Neuronal stem cell (in vitro differentiated cells): ENCODE measurements around the gene DNM3.

Experiments
- DNase-seq: peaks from one replicate; pipeline ENCODE4 v3.0.0-alpha.2; 2013; ENCODE audit warnings: low spot score
- H2AFZ ChIP-seq: one replicate; pipeline ENCODE4 v1.6.1; 2013; ENCODE audit warnings: mild to moderate bottlenecking, low read length, inconsistent platforms
- H2AK5ac ChIP-seq: 2 replicates; pipeline ENCODE4 v1.6.1; 2013; ENCODE audit warnings: low read depth, mild to moderate bottlenecking, inconsistent platforms, low read length, moderate library complexity, mixed read lengths
- H2BK120ac ChIP-seq: 2 replicates; pipeline ENCODE4 v1.6.1; 2013; ENCODE audit warnings: low read depth, mild to moderate bottlenecking, inconsistent platforms, low read length, moderate library complexity, mixed read lengths
- H2BK12ac ChIP-seq: one replicate; pipeline ENCODE4 v1.6.1; 2013; ENCODE audit warnings: low read length, inconsistent platforms
- H2BK15ac ChIP-seq: 2 replicates; pipeline ENCODE4 v1.6.1; 2013; ENCODE audit warnings: mild to moderate bottlenecking, low read length, inconsistent platforms, mixed read lengths
- H2BK5ac ChIP-seq: one replicate; pipeline ENCODE4 v1.6.1; 2013; ENCODE audit warnings: inconsistent platforms, mild to moderate bottlenecking, low read length, moderate library complexity
- H3K14ac ChIP-seq: one replicate; pipeline ENCODE4 v1.6.1; 2013; ENCODE audit warnings: low read length, inconsistent platforms
- H3K18ac ChIP-seq: 2 replicates; pipeline ENCODE4 v1.6.1; 2013; ENCODE audit warnings: low read length, inconsistent platforms
- H3K23ac ChIP-seq: 2 replicates; pipeline ENCODE4 v1.6.1; 2013; ENCODE audit warnings: low read depth, mild to moderate bottlenecking, mixed read lengths, low read length, inconsistent platforms; ENCODE audit not compliant: poor library complexity
- H3K27ac ChIP-seq: replicated peaks from 3 replicates; pipeline ENCODE4 v1.5.1; 2013; ENCODE audit warnings: low read length, inconsistent platforms
- H3K27me3 ChIP-seq, 3 experiments: 2 replicates each; pipeline ENCODE4 v1.6.1; 2013; ENCODE audit warnings: low read length in 3 of 3, mild to moderate bottlenecking in 2 of 3, inconsistent platforms in 1 of 3, low read depth in 1 of 3, mixed read lengths in 1 of 3, moderate library complexity in 1 of 3; ENCODE audit not compliant: control insufficient read depth in 3 of 3, insufficient read depth in 3 of 3
- H3K36me3 ChIP-seq, 2 donors: replicated peaks in 1 of 2; 2 replicates each; pipeline ENCODE4 v1.6.1; 2013; ENCODE audit warnings: low read length in 2 of 2; ENCODE audit not compliant: control insufficient read depth in 2 of 2, insufficient read depth in 2 of 2
- H3K4ac ChIP-seq: 2 replicates; pipeline ENCODE4 v1.6.1; 2013; ENCODE audit warnings: inconsistent platforms, mild to moderate bottlenecking, low read length, moderate library complexity
- H3K4me1 ChIP-seq, 2 donors: 1 replicate in 1 of 2; 2 replicates in 1 of 2; pipeline ENCODE4 v1.6.1; 2013; ENCODE audit warnings: low read length in 2 of 2, low read depth in 1 of 2; ENCODE audit not compliant: control insufficient read depth in 2 of 2, insufficient read depth in 1 of 2
- H3K4me2 ChIP-seq: one replicate; pipeline ENCODE4 v1.6.1; 2013; ENCODE audit warnings: mild to moderate bottlenecking, low read length, inconsistent platforms; ENCODE audit not compliant: insufficient read depth, poor library complexity, severe bottlenecking
- H3K4me3 ChIP-seq, 2 donors: 2 replicates each; pipeline ENCODE4 v1.5.1; 2013; ENCODE audit warnings: low read length in 2 of 2, mild to moderate bottlenecking in 2 of 2, inconsistent platforms in 1 of 2, moderate library complexity in 1 of 2
- H3K79me1 ChIP-seq: one replicate; pipeline ENCODE4 v1.6.1; 2013; ENCODE audit warnings: low read depth, mild to moderate bottlenecking, inconsistent platforms, low read length, moderate library complexity
- H3K9ac ChIP-seq: one replicate; pipeline ENCODE4 v1.6.1; 2013; ENCODE audit warnings: mild to moderate bottlenecking, low read depth, low read length, inconsistent platforms; ENCODE audit not compliant: poor library complexity
- H3K9me3 ChIP-seq, 2 donors: replicated peaks in 1 of 2; 2 replicates each; pipeline versions ENCODE3 to v1.6.1; 2013; ENCODE audit warnings: low read length in 2 of 2, mild to moderate bottlenecking in 2 of 2, inconsistent platforms in 1 of 2, low read depth in 1 of 2, mixed read lengths in 1 of 2, moderate library complexity in 1 of 2; ENCODE audit not compliant: control insufficient read depth in 2 of 2, insufficient read depth in 1 of 2
- H4K8ac ChIP-seq: one replicate; pipeline ENCODE4 v1.6.1; 2013; ENCODE audit warnings: low read depth, mild to moderate bottlenecking, inconsistent platforms, low read length, moderate library complexity
- H4K91ac ChIP-seq: one replicate; pipeline ENCODE4 v1.6.1; 2013; ENCODE audit warnings: low read length, low read depth, mild to moderate bottlenecking, inconsistent platforms; ENCODE audit not compliant: poor library complexity
- WGBS, 2 donors: extraction: QIAGEN DNeasy Blood & Tissue Kit; methylation state at CpG; one replicate each; pipeline ENCODE4 v1.1.7; 2013; ENCODE audit warnings: missing lambda C conversion rate in 2 of 2, mixed read lengths in 1 of 2; ENCODE audit not compliant: insufficient read length in 2 of 2, insufficient replicate concordance in 1 of 2; ENCODE audit errors: extremely low coverage in 2 of 2; 5-methylcytosine and 5-hydroxymethylcytosine counted together

Gene DNM3

GRCh38 chr1:172395576-172395975, 554.3 kb downstream of the DNM3 start:
- Histone ChIP-seq H3K18ac (no peak overlapping the region), H3K4me3 (no peak overlapping the region), H2AK5ac (no peak overlapping the region), H2BK12ac (no peak overlapping the region), H3K9me3 (no peaks in the 10 kb centered on the region), H4K8ac (no peak overlapping the region), H3K4me1 (peaks cover 8 to 20% of the 10 kb centered on the region in 2 donors), H3K27ac (no peak overlapping the region), H2BK15ac (no peak overlapping the region), H3K36me3 (no peaks in the 10 kb centered on the region), H4K91ac (no peak overlapping the region), H3K27me3 (no peaks in the 10 kb centered on the region), H3K4ac (no peak overlapping the region), H3K4me2 (no peak overlapping the region), H3K79me1 (no peaks in the 10 kb centered on the region), H3K14ac (no peak overlapping the region), H3K23ac (no peak overlapping the region), H3K9ac (no peak overlapping the region), H2BK120ac (no peak overlapping the region), H2BK5ac (no peak overlapping the region), H2AFZ (no peak overlapping the region)
- DNase-seq = no peak
- WGBS, 2 donors = no CpG with 5 or more reads among the region's 3 CpGs

GRCh38 chr1:172397221-172397620, 555.9 kb downstream of the DNM3 start:
- no peak for DNase-seq
- H3K4me1 ChIP-seq = peaks cover 8 to 13% of the 10 kb centered on the region in 2 donors

DNA sequence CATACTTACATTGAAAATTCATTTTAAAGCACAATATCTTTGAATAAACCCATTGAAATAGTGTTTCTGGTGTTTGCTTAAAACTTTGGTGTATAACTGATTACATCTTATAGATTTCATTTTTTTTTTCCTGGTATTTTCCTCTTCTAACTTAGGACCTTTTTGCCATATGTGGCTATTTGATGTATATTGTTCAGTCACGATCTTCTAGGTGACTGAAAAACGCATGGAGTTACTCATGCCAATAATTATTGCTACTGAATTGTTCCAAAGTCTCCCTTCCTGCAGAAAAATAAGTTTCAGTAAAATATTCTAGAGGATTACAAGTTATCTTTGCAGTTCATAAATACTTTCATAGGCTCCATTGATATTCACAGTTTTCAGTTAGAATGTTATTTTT, 556.3 kb downstream of the DNM3 start:
- no peak overlapping the region for H3K4ac ChIP-seq
- H2BK12ac ChIP-seq = no peak overlapping the region
- H3K4me2 ChIP-seq = no peak overlapping the region
- H3K27ac ChIP-seq = no peak overlapping the region
- peaks cover 8 to 13% of the 10 kb centered on the region in 2 donors for H3K4me1 ChIP-seq
- no peaks in the 10 kb centered on the region for H3K79me1 ChIP-seq
- H3K4me3 ChIP-seq = no peak overlapping the region
- WGBS, 2 donors = no CpG with 5 or more reads among the region's 2 CpGs
- no peaks in the 10 kb centered on the region for H3K9me3 ChIP-seq
- H3K14ac ChIP-seq = no peak overlapping the region
- no peak overlapping the region for H3K18ac ChIP-seq
- no peak overlapping the region for H2AFZ ChIP-seq
- H4K91ac ChIP-seq = no peak overlapping the region
- no peaks in the 10 kb centered on the region for H3K36me3 ChIP-seq
- H4K8ac ChIP-seq = no peak overlapping the region
- no peak overlapping the region for H2AK5ac ChIP-seq
- no peak overlapping the region for H2BK5ac ChIP-seq
- no peaks in the 10 kb centered on the region for H3K27me3 ChIP-seq
- H2BK120ac ChIP-seq = no peak overlapping the region
- H2BK15ac ChIP-seq = no peak overlapping the region
- H3K9ac ChIP-seq = no peak overlapping the region
- H3K23ac ChIP-seq = no peak overlapping the region
- DNase-seq = no peak

More at GRCh38 chr1:172397221-172397620, 555.9 kb downstream of the DNM3 start:
- Histone ChIP-seq H3K36me3 (no peaks in the 10 kb centered on the region), H4K91ac (no peak overlapping the region), H3K23ac (no peak overlapping the region), H3K4me3 (no peak overlapping the region), H2BK120ac (no peak overlapping the region), H3K9ac (no peak overlapping the region), H2AFZ (no peak overlapping the region), H2BK5ac (no peak overlapping the region), H3K14ac (no peak overlapping the region), H3K27me3 (no peaks in the 10 kb centered on the region), H2AK5ac (no peak overlapping the region), H2BK12ac (no peak overlapping the region), H3K27ac (no peak overlapping the region), H3K9me3 (no peaks in the 10 kb centered on the region), H3K4ac (no peak overlapping the region), H3K79me1 (no peaks in the 10 kb centered on the region), H3K4me2 (no peak overlapping the region), H2BK15ac (no peak overlapping the region), H3K18ac (no peak overlapping the region), H4K8ac (no peak overlapping the region)
- WGBS, 2 donors = no CpG with 5 or more reads among the region's 3 CpGs

DNA sequence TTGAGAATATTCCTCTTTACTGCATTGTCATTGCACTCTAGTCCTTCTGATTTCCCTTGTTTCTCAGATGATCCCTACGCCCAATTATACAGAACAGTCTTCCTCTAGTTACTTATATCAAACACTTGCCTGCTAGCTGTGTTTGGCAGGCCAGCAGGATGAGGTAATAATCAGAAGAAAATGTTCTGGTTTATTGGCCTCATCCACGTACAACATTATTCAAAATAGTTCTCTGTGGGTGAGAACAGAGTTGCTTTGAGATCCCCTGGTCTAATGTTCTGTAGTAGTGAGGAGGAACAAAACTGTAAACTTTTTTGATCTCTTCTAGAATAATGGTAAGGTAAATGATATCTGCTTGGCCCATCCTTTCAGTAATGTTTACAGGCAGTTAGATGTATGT, 556.9 kb downstream of the DNM3 start:
- Histone ChIP-seq H3K4me1 (peaks cover 8 to 10% of the 10 kb centered on the region in 2 donors), H3K4me3 (no peak overlapping the region)
- WGBS, 2 donors = no CpG with 5 or more reads among the region's 2 CpGs

More for the DNA sequence above, 556.9 kb downstream of the DNM3 start:
- Histone ChIP-seq H2BK120ac (no peak overlapping the region), H3K9me3 (no peaks in the 10 kb centered on the region), H3K14ac (no peak overlapping the region), H3K36me3 (no peaks in the 10 kb centered on the region), H3K27ac (no peak overlapping the region), H3K4ac (no peak overlapping the region), H2AK5ac (no peak overlapping the region), H3K9ac (no peak overlapping the region), H3K79me1 (no peaks in the 10 kb centered on the region), H3K23ac (no peak overlapping the region), H4K8ac (no peak overlapping the region), H3K27me3 (no peaks in the 10 kb centered on the region), H3K18ac (no peak overlapping the region), H2BK5ac (no peak overlapping the region), H2BK12ac (no peak overlapping the region), H3K4me2 (no peak overlapping the region), H2AFZ (no peak overlapping the region), H4K91ac (no peak overlapping the region), H2BK15ac (no peak overlapping the region)
- DNase-seq = no peak
